ENCODE data around the gene ZDHHC4. TPM values are rescaled to one million over a fixed set of nuclear protein-coding genes. Genes with fewer than 3 reads are reported as not detected.
"Not testable (repeated sequence)": the region's sequence is repeated elsewhere in the genome, so short reads cannot be mapped to it uniquely, and the experiment has no call there.

ZDHHC4 gene
- total and polyA plus RNA-seq, 2 of the 8 experiments (the other 6 are each of a cell fraction or from before 2014, with no cell fraction given): 50.2 to 171 TPM

DNA sequence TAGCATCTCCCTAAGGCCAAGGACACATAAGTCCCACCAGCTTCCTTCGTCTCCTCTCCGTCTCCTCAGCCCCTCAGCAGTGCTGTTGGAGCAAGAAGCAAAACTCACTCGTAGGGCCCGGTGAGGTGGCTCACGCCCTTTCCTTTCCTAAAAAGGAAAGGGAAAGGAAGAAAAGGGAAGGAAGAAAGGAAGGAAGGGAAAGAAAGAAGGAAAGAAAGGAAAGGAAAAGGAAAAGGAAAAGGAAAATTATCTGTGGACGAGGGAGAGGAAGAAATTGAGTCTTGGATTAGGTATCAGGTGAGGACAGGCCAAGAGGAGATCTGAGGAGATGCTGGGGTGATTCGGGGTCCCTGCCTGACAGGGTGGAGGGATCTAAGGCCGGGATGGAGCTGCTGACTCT, 56.8 kb downstream of the ZDHHC4 start (continued):
- TF ChIP-seq CBX8 (IDR thresholded peaks at IDR 0.05; ENCODE audit: borderline replicate concordance, low read depth, low read length): no peak

DNA sequence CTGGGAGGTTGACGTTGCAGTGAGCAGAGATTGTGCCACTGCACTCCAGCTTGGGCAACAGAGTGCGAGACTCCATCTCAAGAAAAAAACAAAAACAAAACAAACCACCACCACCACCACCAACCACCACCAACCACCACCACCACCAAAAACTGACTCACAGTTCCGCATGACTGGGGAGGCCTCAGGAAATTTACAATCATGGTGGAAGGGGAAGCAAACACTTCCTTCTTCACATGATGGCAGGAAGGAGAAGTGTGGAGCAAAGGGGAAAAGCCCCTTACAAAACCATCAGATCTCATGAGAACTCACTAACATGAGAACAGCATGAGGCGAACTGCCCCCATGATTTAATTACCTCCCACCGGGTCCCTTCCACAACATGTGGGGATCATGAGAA, 57.7 kb downstream of the ZDHHC4 start:
- H3K23me2 ChIP-seq (ENCODE audit: low read depth, low read length); H3K18ac ChIP-seq (ENCODE audit: extremely low read depth, low read length); H2BK5ac ChIP-seq (ENCODE audit: low read depth, low read length); H3K4me2 ChIP-seq (ENCODE audit: insufficient read depth in 1 of 2, low read depth in 2 of 2, low read length in 2 of 2); H2BK120ac ChIP-seq (replicated peaks; ENCODE audit: low read depth, low read length); H3K79me2 ChIP-seq (ENCODE audit: control insufficient read depth in 1 of 2, insufficient read depth in 2 of 2, low read length in 2 of 2); POLR2A ChIA-PET (ENCODE audit: partially characterized antibody); H3K79me1 ChIP-seq (ENCODE audit: low read depth, low read length); H2AK5ac ChIP-seq (ENCODE audit: low read depth, low read length); H2BK12ac ChIP-seq (ENCODE audit: low read depth, low read length); H4K5ac ChIP-seq (ENCODE audit: insufficient read length, low read depth, low read length); H3K4me1 ChIP-seq (replicated peaks in 1 of 4; ENCODE audit: control insufficient read depth in 3 of 4, insufficient read depth in 4 of 4, low read length in 3 of 4); FAIRE-seq; H4K20me1 ChIP-seq (replicated peaks in 1 of 2; ENCODE audit: control insufficient read depth in 1 of 2, insufficient read depth in 2 of 2, low read length in 2 of 2); H2BK15ac ChIP-seq (ENCODE audit: low read length); H3K4me3 ChIP-seq (ENCODE audit: extremely low read depth in 1 of 4, insufficient read depth in 2 of 4, low read depth in 3 of 4, low read length in 4 of 4); DNase-seq (ENCODE audit: low read depth in 1 of 2, low spot score in 2 of 2); H3K14ac ChIP-seq (ENCODE audit: insufficient read length); H3K36me3 ChIP-seq (ENCODE audit: control insufficient read depth in 2 of 4, insufficient read depth in 4 of 4, low read length in 3 of 4); H4K8ac ChIP-seq (ENCODE audit: extremely low read depth, insufficient read depth, low read length); H3K4ac ChIP-seq (replicated peaks; ENCODE audit: insufficient read length, low read depth, low read length); H3K56ac ChIP-seq (replicated peaks; ENCODE audit: insufficient read length, low read depth, low read length); H2AFZ ChIP-seq (ENCODE audit: low read length); H3K9ac ChIP-seq (replicated peaks in 1 of 4; ENCODE audit: extremely low read depth in 1 of 4, low read depth in 3 of 4, low read length in 3 of 4); H4K91ac ChIP-seq (replicated peaks; ENCODE audit: insufficient read length, low read length); H3K27me3 ChIP-seq (replicated peaks in 1 of 4; ENCODE audit: control insufficient read depth in 3 of 4, extremely low read depth in 1 of 4, insufficient read depth in 3 of 4, low read length in 3 of 4); H3K23ac ChIP-seq (ENCODE audit: insufficient read length); H2BK20ac ChIP-seq (ENCODE audit: low read length); H3K27ac ChIP-seq (ENCODE audit: low read depth, low read length); H3K9me3 ChIP-seq (ENCODE audit: insufficient read depth in 2 of 2, low read depth in 1 of 2, low read length in 1 of 2): not testable (repeated sequence)
- 93% methylated on average over 4 of the region's 5 CpGs; no CpG with 5 or more reads in 1 of the 2 experiments for WGBS, 2 experiments (ENCODE audit: extremely low coverage in 1 of 2, insufficient coverage in 1 of 2, insufficient read length in 1 of 2, insufficient replicate concordance in 2 of 2, low coverage in 1 of 2, low lambda C conversion rate in 2 of 2, missing lambda C conversion rate in 1 of 2)
- CTCF ChIA-PET (ENCODE audit: partially characterized antibody): interaction anchor here (0.9 to 1.6 kb wide), 2 partner anchors 9 to 64 kb away, joined by 3 read pairs; no protein-coding TSS in a partner anchor

All from H1 (cell line).